Activated naive CD8-positive, alpha-beta T cell treated with anti-CD3 and anti-CD28 coated beads, Interleukin-2, amount 50 U/mL, for 16 hours (primary cell): ENCODE results near the gene TBL3.
A peak's percentile ranks its signal among the peaks of the same experiment; 100 is the strongest.

Source experiments
- DNase-seq: peaks from one replicate; pipeline ENCODE4 v3.0.0-alpha.2; 2020; ENCODE audit warnings: low read depth, low spot score

Gene TBL3

GRCh38 chr16:2015117-2015946 lies 43.5 kb downstream of the TBL3 start:
- DNase-seq: no peak

GRCh38 chr16:2015947-2016208 lies 44.0 kb downstream of the TBL3 start:
- DNase-seq: no peak

GRCh38 chr16:2016407-2016922 lies 44.6 kb downstream of the TBL3 start:
- no peak for DNase-seq

- DNase-seq: peak; percentile 29
Measured at GRCh38 chr16:2019518-2019920, 47.7 kb downstream of the TBL3 start, which contains the start of gene NPW. Gene NPW (plus strand): TSS chr16:2019785.

- no peak for DNase-seq
Measured at GRCh38 chr16:2019921-2020831, 48.3 kb downstream of the TBL3 start.

- DNase-seq: no peak
Measured at GRCh38 chr16:2022723-2023091, 50.9 kb downstream of the TBL3 start.

- peak; percentile 92 for DNase-seq
Measured at GRCh38 chr16:2023092-2024031, 51.5 kb downstream of the TBL3 start.

- no peak for DNase-seq
Measured at GRCh38 chr16:2024032-2024420, 52.2 kb downstream of the TBL3 start.

- DNase-seq: no peak
Measured at GRCh38 chr16:2025251-2025650, 53.4 kb downstream of the TBL3 start.

GRCh38 chr16:2025878-2026460 lies 54.1 kb downstream of the TBL3 start:
- DNase-seq: no peak

GRCh38 chr16:2026461-2027023 lies 54.7 kb downstream of the TBL3 start, which contains the start of gene NHERF2:
Gene NHERF2 (plus strand): TSS chr16:2026902. CDS start chr16:2027006, 104 bp downstream.
- DNase-seq: no peak

- DNase-seq: no peak
Measured at GRCh38 chr16:2027024-2028010, 55.5 kb downstream of the TBL3 start.

- DNase-seq: no peak
Measured at GRCh38 chr16:2028146-2028545, 56.3 kb downstream of the TBL3 start.

GRCh38 chr16:2028620-2029220 lies 56.9 kb downstream of the TBL3 start:
- DNase-seq: no peak

GRCh38 chr16:2029350-2029749 lies 57.5 kb downstream of the TBL3 start:
- no peak for DNase-seq

GRCh38 chr16:2030036-2030435 lies 58.2 kb downstream of the TBL3 start:
- DNase-seq: no peak

GRCh38 chr16:2031081-2031577 lies 59.3 kb downstream of the TBL3 start:
- no peak for DNase-seq
